KMS-11 (cell line): ENCODE measurements around the gene GSK3B.

ENCODE experiments used
- H2AFZ ChIP-seq: fragments of 200-600 bp; sonication (generic); 2 replicates; pipeline ENCODE4 v1.6.1; 2016; ENCODE audit warnings: antibody characterized with exemption, mixed run types, low read depth
- H3K27ac ChIP-seq: fragments of 200-600 bp; sonication (generic); 2 replicates; pipeline ENCODE4 v1.6.1; 2016; ENCODE audit warnings: mild to moderate bottlenecking, mixed run types
- H3K27me3 ChIP-seq: fragments of 200-600 bp; sonication (generic); 2 replicates; pipeline ENCODE4 v1.6.1; 2017; ENCODE audit warnings: mild to moderate bottlenecking, low read depth, mixed run types, moderate library complexity; ENCODE audit not compliant: insufficient read depth
- H3K36me3 ChIP-seq: fragments of 200-600 bp; sonication (generic); 2 replicates; pipeline ENCODE4 v1.6.1; 2017; ENCODE audit warnings: mild to moderate bottlenecking, mixed run types; ENCODE audit not compliant: insufficient read depth
- H3K4me1 ChIP-seq: fragments of 200-600 bp; sonication (generic); 2 replicates; pipeline ENCODE4 v1.6.1; 2016; ENCODE audit warnings: mild to moderate bottlenecking, low read depth, mixed run types; ENCODE audit not compliant: poor library complexity, severe bottlenecking
- H3K4me2 ChIP-seq: fragments of 200-600 bp; sonication (generic); 2 replicates; pipeline ENCODE4 v1.7.0; 2016; ENCODE audit warnings: mild to moderate bottlenecking, mixed run types
- H3K4me3 ChIP-seq: fragments of 200-600 bp; sonication (generic); IDR thresholded peaks from 2 replicates; pipeline ENCODE4 v1.6.1; 2017; ENCODE audit warnings: low read depth, low read length, mixed read lengths; ENCODE audit not compliant: insufficient read depth
- H3K79me2 ChIP-seq: fragments of 200-600 bp; sonication (generic); 2 replicates; pipeline ENCODE4 v1.6.1; 2016; ENCODE audit warnings: low read depth, mixed run types; ENCODE audit not compliant: insufficient read depth
- H3K9ac ChIP-seq: fragments of 200-600 bp; sonication (generic); 2 replicates; pipeline ENCODE4 v1.6.1; 2016; ENCODE audit warnings: mild to moderate bottlenecking, mixed run types
- H4K20me1 ChIP-seq: fragments of 200-600 bp; sonication (generic); 2 replicates; pipeline ENCODE4 v1.6.1; 2016; ENCODE audit warnings: mild to moderate bottlenecking, mixed run types; ENCODE audit not compliant: insufficient read depth
- CTCF ChIP-seq: fragments of 200-600 bp; sonication (generic); conservative IDR thresholded peaks from 2 replicates; pipeline ENCODE4 v1.6.1; 2017; ENCODE audit warnings: low read depth, mild to moderate bottlenecking, antibody characterized with exemption, low read length, moderate library complexity, mixed read lengths

The GSK3B gene

GRCh38 chr3:119864476-119864875 is 229.8 kb downstream of the GSK3B start:
- no peaks in the 10 kb centered on the region for H3K79me2 ChIP-seq
- H3K27me3 ChIP-seq = no peaks in the 10 kb centered on the region
- H3K4me1 ChIP-seq = no peaks in the 10 kb centered on the region
- no peaks in the 10 kb centered on the region; the same call in 1 of the 2 replicates for H3K36me3 ChIP-seq
- H2AFZ ChIP-seq = no peak overlapping the region
- TF ChIP-seq CTCF = no peak
- no peak overlapping the region for H3K27ac ChIP-seq
- H3K9ac ChIP-seq = no peak overlapping the region
- no peak overlapping the region for H3K4me3 ChIP-seq
- no peak overlapping the region for H3K4me2 ChIP-seq
- no peaks in the 10 kb centered on the region for H4K20me1 ChIP-seq

- H3K9ac ChIP-seq = no peak overlapping the region
- no peak overlapping the region for H2AFZ ChIP-seq
- H4K20me1 ChIP-seq = no peaks in the 10 kb centered on the region
- no peaks in the 10 kb centered on the region for H3K79me2 ChIP-seq
- no peaks in the 10 kb centered on the region for H3K4me1 ChIP-seq
- H3K27me3 ChIP-seq = no peaks in the 10 kb centered on the region
- no peak overlapping the region for H3K27ac ChIP-seq
- no peaks in the 10 kb centered on the region; the same call in 1 of the 2 replicates for H3K36me3 ChIP-seq
- H3K4me3 ChIP-seq = no peak overlapping the region
- no peak overlapping the region for H3K4me2 ChIP-seq
- no peak for TF ChIP-seq CTCF
Measured at GRCh38 chr3:119862616-119863015, 231.6 kb downstream of the GSK3B start.

- Histone ChIP-seq H3K9ac (no peak overlapping the region), H3K27ac (no peak overlapping the region), H3K4me2 (no peak overlapping the region), H3K79me2 (no peaks in the 10 kb centered on the region), H3K36me3 (no peaks in the 10 kb centered on the region; the same call in 1 of the 2 replicates), H3K4me1 (no peaks in the 10 kb centered on the region), H3K4me3 (no peak overlapping the region), H2AFZ (no peak overlapping the region), H4K20me1 (no peaks in the 10 kb centered on the region), H3K27me3 (no peaks in the 10 kb centered on the region)
- TF ChIP-seq CTCF = no peak
Measured at GRCh38 chr3:119861681-119862080, 232.6 kb downstream of the GSK3B start.

- Histone ChIP-seq H3K36me3 (no peaks in the 10 kb centered on the region; the same call in 1 of the 2 replicates), H3K27me3 (no peaks in the 10 kb centered on the region), H3K27ac (no peak overlapping the region), H3K4me1 (no peaks in the 10 kb centered on the region), H3K4me2 (no peak overlapping the region), H3K9ac (no peak overlapping the region), H4K20me1 (no peaks in the 10 kb centered on the region), H2AFZ (no peak overlapping the region), H3K79me2 (no peaks in the 10 kb centered on the region), H3K4me3 (no peak overlapping the region)
- no peak for TF ChIP-seq CTCF
Measured at GRCh38 chr3:119859728-119860127, 234.5 kb downstream of the GSK3B start.
